HG02870 (cell line): Measurements from ENCODE around the gene ATXN1.
"Not testable (repeated sequence)": the region's sequence is repeated elsewhere in the genome, so short reads cannot be mapped to it uniquely, and the experiment has no call there.

Source experiments
- ATAC-seq: cut with Tn5 transposase; IDR thresholded peaks from one replicate; pipeline ENCODE4 v1.9.1; 2021; ENCODE audit warnings: mild to moderate bottlenecking, moderate library complexity; ENCODE audit not compliant: unreplicated experiment

ATXN1 gene

GRCh38 chr6:16725145-16725864 is 36.0 kb downstream of the ATXN1 start:
- no peak for ATAC-seq

- no peak for ATAC-seq
Measured at GRCh38 chr6:16723826-16724225, 37.4 kb downstream of the ATXN1 start.

- no peak for ATAC-seq
Measured at GRCh38 chr6:16723402-16723801, 37.9 kb downstream of the ATXN1 start.

GRCh38 chr6:16722630-16723029 is 38.6 kb downstream of the ATXN1 start:
- ATAC-seq, result no peak

- ATAC-seq, result no peak
Measured at GRCh38 chr6:16721977-16722376, 39.3 kb downstream of the ATXN1 start.

- no peak for ATAC-seq
Measured at GRCh38 chr6:16720861-16721260, 40.4 kb downstream of the ATXN1 start.

- no peak for ATAC-seq
Measured at GRCh38 chr6:16719488-16719887, 41.8 kb downstream of the ATXN1 start.

GRCh38 chr6:16718356-16718755 is 42.9 kb downstream of the ATXN1 start:
- no peak for ATAC-seq

GRCh38 chr6:16717275-16717942 is 43.9 kb downstream of the ATXN1 start:
- no peak for ATAC-seq

GRCh38 chr6:16716321-16716858 is 44.9 kb downstream of the ATXN1 start:
- no peak for ATAC-seq

GRCh38 chr6:16713597-16713996 is 47.7 kb downstream of the ATXN1 start:
- ATAC-seq, result no peak

GRCh38 chr6:16712931-16713484 is 48.3 kb downstream of the ATXN1 start:
- ATAC-seq, result no peak

- ATAC-seq, result peak; percentile 80
Measured at GRCh38 chr6:16712255-16712930, 48.9 kb downstream of the ATXN1 start.

GRCh38 chr6:16711546-16712254 is 49.6 kb downstream of the ATXN1 start:
- peak; percentile 12 for ATAC-seq

- ATAC-seq, result no peak
Measured at GRCh38 chr6:16706911-16707783, 54.1 kb downstream of the ATXN1 start.

GRCh38 chr6:16706491-16706890 is 54.8 kb downstream of the ATXN1 start:
- not testable (repeated sequence) for ATAC-seq

GRCh38 chr6:16706029-16706428 is 55.2 kb downstream of the ATXN1 start:
- ATAC-seq, result no peak

- no peak for ATAC-seq
Measured at GRCh38 chr6:16705081-16705993, 55.9 kb downstream of the ATXN1 start.
